Epidermal melanocyte (primary cell): ENCODE results near the gene IQGAP1.
"Not testable (repeated sequence)": the region's sequence is repeated elsewhere in the genome, so short reads cannot be mapped to it uniquely, and the experiment has no call there.

ENCODE experiments used
- DNase-seq: peaks from one replicate; pipeline ENCODE4 v3.0.0; 2011; ENCODE audit warnings: low spot score; ENCODE audit not compliant: insufficient read length

Gene IQGAP1

GRCh38 chr15:90410316-90410715 is 22.3 kb downstream of the IQGAP1 start:
- DNase-seq = not testable (repeated sequence)

GRCh38 chr15:90411176-90411575 is 23.1 kb downstream of the IQGAP1 start:
- DNase-seq = no peak

GRCh38 chr15:90412356-90413194 is 24.5 kb downstream of the IQGAP1 start:
- DNase-seq = no peak

GRCh38 chr15:90413411-90414379 is 25.7 kb downstream of the IQGAP1 start:
- DNase-seq = no peak

- no peak for DNase-seq
These were observed 26.5 kb downstream of the IQGAP1 start for GRCh38 chr15:90414408-90415028.

- DNase-seq = not testable (repeated sequence)
These were observed 28.0 kb downstream of the IQGAP1 start for GRCh38 chr15:90416052-90416451.

GRCh38 chr15:90418627-90419026 is 30.6 kb downstream of the IQGAP1 start:
- DNase-seq = no peak

GRCh38 chr15:90419206-90419605 is 31.2 kb downstream of the IQGAP1 start:
- DNase-seq = no peak

- DNase-seq = peak; percentile 23
These were observed 31.8 kb downstream of the IQGAP1 start for GRCh38 chr15:90419738-90420406.

- no peak for DNase-seq
These were observed 32.4 kb downstream of the IQGAP1 start for GRCh38 chr15:90420451-90420850.

GRCh38 chr15:90421527-90421926 is 33.5 kb downstream of the IQGAP1 start:
- DNase-seq = no peak

- DNase-seq = no peak
These were observed 34.0 kb downstream of the IQGAP1 start for GRCh38 chr15:90422043-90422442.

- DNase-seq = no peak
These were observed 34.9 kb downstream of the IQGAP1 start for GRCh38 chr15:90422936-90423335.

GRCh38 chr15:90423801-90424319 is 35.8 kb downstream of the IQGAP1 start:
- DNase-seq = no peak

- DNase-seq = peak; percentile 52
These were observed 37.8 kb downstream of the IQGAP1 start for GRCh38 chr15:90425726-90426346.

GRCh38 chr15:90427185-90427584 is 39.1 kb downstream of the IQGAP1 start:
- no peak for DNase-seq

- no peak for DNase-seq
These were observed 44.2 kb downstream of the IQGAP1 start for GRCh38 chr15:90432253-90432652.

- no peak for DNase-seq
These were observed 47.8 kb downstream of the IQGAP1 start for GRCh38 chr15:90435652-90436337.

GRCh38 chr15:90436952-90437351 is 48.9 kb downstream of the IQGAP1 start:
- no peak for DNase-seq

GRCh38 chr15:90437516-90437915 is 49.5 kb downstream of the IQGAP1 start:
- DNase-seq = no peak
